GM18858 (cell line): ENCODE measurements around the gene FAM50A.

ENCODE experiments used
- ATAC-seq: cut with Tn5 transposase; IDR thresholded peaks from one replicate; pipeline ENCODE4 v1.9.1; 2021; ENCODE audit not compliant: unreplicated experiment

Gene FAM50A

DNA sequence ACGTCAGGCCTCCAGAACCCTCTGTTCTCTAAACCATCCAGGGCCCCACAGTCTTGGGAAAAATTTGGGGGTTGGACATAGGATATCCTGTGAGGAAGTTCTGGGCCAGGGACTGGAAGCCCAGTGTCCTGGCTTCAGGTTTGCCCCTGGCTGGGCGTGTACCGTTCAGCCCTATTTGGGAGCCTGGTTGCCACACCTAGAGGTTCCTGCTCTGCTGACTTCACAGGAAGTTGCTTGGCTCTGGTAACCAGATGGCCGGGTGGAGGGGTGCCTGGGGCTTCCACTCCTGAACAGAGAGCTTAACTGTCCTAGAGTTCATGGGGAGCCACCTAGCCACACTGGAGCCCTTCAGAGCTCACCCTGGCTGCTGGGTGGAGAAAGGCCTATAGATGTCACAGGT is 31.5 kb upstream of the FAM50A start:
- ATAC-seq = no peak

DNA sequence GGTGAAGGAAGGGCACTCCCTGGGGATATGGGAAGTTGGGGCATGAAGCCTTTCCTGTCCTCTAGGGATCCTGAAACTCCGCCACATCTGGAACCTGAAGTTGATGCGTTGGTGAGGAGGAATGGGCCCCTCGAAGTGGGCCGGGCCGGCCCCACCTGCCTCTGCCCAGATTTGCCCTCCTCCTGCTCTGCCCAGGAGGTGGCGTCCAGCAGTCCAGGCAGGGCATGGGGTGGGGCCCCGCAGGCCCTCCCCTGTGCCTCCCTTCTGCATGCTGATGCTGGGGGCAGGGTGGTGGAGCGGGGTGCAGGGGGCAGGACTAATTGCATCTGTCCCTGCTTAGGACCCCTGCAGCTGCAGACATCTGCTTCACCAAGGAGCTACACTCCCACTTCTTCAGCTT is 30.8 kb upstream of the FAM50A start:
- ATAC-seq = no peak

DNA sequence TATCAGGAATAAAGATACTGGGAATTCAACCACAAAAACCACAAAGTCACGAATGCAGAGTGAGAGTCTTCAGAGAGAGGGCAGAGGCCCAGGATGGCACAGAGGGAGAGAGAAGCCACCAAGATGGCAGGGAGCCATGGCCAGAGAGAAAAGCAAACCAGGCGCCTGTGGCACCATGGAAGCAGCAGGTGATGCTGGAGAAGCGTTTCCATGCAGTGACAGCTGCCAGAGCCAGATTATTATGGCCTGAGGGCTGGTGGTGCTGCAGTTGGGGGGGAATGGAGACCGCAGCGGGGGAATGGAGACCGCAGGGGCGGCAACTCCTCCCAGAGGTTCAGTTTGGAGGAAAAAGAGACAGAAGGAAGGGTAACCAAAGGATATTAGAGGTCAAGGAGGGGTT is 26.8 kb upstream of the FAM50A start:
- no peak for ATAC-seq

- ATAC-seq = no peak
Measured at GRCh38 chrX:154419189-154419588, 24.8 kb upstream of the FAM50A start.

DNA sequence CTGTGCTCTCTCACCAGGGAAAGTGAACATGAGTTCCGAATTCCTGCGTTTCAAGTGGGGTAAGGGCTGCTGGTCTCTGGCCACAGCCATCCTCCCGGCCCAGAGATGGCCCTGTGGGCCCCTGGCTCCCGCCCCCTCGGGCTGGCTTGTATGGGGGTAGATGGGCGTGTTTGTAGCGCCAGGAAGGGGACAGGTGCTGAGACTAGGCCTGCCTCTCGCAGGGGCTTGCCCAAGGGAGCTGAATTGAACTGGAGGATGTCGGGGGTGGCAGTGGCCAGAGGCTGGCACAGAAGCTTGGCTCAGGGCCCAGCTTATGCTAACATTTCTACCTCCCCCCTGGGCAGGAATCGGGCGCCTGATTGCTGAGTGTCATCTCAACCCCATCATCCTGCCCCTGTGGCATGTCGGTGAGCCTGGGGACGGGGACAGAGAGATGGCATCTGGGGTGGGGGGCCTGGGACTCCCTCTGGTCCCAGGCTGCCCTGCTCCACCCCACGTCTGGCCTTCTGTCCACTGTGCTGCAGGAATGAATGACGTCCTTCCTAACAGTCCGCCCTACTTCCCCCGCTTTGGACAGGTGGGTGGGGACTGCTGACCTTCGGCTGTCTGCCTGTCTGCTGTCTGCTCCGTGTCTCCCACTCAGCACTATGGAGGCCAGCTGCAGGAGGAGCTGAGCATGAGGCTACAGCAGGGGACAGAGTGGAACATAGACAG is 24.1 kb upstream of the FAM50A start:
- ATAC-seq = no peak

- no peak for ATAC-seq
Measured at GRCh38 chrX:154420402-154420756, 23.6 kb upstream of the FAM50A start.

- no peak for ATAC-seq
Measured at GRCh38 chrX:154426916-154427770, 16.8 kb upstream of the FAM50A start.

DNA sequence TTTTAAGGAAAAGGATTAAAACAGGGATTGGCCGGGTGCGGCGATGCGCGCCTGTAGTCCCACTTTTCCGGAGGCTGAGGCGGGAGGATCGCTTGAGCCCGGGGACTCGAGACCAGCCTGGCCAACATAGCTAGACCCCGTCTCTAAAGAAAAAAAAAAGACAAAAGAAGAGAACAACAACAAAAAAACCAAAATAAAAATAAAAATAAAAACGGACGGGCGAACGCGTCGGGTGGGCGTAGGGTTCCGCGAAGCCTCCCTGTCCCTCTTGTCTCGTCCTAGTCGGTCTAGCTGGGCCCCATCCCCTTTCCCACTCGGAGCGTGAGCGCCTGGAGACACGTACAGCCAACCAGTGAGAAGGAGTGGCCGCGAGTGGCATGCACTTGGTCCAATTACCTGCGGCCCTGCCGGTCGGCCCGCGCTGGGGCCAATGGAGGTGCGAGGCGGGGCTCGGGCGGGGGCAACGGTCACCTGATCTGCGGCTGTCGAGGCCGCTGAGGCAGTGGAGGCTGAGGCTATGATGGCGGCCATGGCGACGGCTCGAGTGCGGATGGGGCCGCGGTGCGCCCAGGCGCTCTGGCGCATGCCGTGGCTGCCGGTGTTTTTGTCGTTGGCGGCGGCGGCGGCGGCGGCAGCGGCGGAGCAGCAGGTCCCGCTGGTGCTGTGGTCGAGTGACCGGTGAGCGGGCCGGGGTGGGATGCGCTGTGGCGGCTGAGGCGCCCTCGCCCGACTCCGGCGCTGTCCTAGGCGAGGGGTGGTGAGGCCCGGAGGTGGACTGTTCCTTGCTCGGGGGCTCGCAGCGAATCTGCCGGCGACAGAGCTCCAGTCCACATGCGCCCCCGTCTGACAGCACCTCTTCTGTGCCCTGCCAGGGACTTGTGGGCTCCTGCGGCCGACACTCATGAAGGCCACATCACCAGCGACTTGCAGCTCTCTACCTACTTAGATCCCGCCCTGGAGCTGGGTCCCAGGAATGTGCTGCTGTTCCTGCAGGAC is 15.5 kb upstream of the FAM50A start, which contains the start of gene ATP6AP1:
ATP6AP1 (plus strand) TSS at position 502 of the 996 bp plus-strand sequence; CDS start at position 518, 16 bp downstream.
- peak; percentile 84 for ATAC-seq

DNA sequence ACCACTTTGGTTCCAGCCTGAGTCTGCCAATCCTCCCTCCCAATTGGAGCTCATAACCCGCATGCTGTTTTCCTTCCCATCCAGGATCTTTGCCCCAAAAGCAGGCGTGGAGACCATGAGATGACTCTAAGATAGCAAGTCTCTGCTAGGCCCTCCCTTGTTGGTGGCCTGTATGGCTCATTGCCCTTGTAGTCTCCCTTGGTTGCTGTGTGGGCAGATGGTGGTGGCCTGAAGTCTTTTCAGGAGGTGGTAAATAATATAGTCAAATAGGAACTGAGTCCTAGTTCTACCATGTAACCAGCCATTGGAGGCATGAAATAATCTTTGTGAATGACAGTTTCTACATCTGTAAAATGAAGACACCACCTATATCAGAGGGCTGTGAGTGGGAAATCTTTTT is 14.2 kb upstream of the FAM50A start:
- ATAC-seq = no peak

DNA sequence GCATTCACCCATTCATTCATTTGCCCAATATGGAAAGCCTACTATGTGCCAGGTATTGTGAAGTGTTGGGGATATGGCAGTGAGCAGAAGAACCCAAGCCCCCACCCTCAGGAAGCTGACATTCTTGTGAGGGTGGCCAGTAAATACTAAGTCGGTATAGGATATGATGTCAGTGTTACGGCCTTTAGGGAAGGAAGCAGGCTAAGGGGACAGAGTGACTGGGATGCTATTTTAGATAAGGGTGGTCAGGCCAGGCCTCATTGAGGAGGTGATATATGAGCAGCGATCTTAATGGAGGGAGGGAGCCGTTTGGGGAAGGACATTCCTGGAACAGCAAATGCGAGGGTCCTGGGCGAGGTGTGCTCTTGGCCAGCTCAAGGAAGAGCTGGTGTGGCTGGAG is 13.5 kb upstream of the FAM50A start:
- ATAC-seq = no peak

DNA sequence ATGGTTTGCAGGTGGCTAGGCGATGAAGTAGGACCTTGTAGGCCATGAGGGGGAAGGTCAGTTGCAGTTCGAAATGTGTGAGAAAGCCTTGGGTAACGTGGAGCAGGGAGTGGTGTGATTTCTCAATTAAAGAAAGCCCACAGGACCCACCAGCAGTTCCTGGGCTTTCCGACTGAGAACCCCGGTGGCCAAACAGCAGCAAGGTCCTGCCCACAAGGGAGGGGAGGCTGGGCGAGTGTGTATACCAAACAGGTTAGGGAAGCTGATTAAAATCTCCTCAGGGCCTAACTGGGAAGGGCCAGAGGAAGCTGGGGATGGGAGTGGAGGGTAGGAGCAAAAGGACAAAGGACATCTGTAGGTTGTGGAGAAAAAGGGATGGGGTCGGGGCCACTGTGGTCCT is 13.0 kb upstream of the FAM50A start:
- ATAC-seq = no peak

GRCh38 chrX:154431341-154431740 is 12.6 kb upstream of the FAM50A start:
- no peak for ATAC-seq

- ATAC-seq = no peak
Measured at GRCh38 chrX:154432210-154432609, 11.7 kb upstream of the FAM50A start.

DNA sequence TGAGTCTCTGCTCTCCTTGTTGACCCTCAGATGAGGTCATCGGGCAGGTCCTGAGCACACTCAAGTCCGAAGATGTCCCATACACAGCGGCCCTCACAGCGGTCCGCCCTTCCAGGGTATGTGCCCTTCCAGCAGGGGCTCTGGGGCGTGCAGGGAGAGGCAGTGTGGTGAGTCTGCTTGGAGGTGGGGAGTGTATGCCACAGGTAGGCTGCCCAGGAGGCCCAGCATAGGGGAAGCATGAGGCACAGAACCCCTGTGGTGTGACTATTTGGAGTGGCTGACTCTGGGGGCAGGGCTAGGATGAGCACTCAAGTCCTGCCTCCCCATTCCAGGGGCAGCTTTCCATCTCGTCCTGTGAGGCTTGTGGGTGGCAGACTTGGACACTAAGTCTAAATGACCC is 10.3 kb upstream of the FAM50A start:
- ATAC-seq = no peak

DNA sequence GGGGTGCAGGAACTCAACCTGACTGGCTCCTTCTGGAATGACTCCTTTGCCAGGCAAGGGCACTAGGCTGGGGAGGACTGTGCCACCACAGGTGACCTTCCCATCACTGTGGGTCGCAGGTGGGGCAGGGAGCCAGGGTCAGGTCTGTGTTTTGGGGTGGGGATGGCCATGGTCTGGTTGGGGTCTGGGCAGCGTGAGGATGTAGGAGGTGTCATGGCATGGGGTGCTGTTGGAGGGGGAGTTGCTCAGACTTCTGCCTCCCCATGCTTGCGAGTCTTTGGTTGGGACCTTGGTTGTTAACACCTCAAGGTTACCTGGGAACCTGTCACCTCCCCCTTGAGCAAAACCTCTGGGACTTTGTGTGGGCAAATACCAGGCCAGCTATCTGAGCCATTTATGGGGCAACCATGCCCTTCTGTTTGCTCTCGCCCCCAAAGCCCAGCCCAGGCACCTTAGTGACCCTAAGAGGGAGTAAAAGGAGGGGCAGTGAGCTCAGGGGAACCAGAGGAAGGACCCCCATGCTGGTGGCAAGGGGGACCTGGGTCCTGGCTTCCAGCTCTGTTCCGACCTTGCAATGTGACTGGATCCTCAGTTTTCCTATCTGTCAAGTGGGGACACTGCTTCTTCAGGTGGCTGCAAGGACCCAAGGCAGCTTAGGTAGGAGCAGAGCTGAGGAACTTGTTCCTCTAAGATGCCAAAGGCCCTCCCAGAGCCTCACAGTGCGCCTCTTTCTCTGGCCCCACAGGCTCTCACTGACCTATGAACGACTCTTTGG is 9.4 kb upstream of the FAM50A start:
- ATAC-seq = no peak

DNA sequence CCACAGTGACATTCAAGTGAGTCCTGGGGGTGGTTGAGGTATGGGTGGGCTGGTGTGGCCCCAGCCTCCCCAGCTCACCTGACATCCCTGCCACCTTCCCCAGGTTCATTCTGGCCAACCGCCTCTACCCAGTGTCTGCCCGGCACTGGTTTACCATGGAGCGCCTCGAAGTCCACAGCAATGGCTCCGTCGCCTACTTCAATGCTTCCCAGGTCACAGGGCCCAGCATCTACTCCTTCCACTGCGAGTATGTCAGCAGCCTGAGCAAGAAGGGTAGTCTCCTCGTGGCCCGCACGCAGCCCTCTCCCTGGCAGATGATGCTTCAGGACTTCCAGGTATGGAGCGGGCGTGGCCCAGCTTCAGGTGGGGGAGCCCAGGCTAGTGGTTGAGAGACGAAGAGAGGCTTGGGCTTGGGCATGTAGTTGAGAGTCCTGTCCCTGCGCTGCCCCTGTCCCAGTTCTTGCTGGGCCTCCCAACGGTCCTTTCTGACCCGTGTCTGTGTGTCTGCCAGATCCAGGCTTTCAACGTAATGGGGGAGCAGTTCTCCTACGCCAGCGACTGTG is 8.7 kb upstream of the FAM50A start:
- no peak for ATAC-seq

DNA sequence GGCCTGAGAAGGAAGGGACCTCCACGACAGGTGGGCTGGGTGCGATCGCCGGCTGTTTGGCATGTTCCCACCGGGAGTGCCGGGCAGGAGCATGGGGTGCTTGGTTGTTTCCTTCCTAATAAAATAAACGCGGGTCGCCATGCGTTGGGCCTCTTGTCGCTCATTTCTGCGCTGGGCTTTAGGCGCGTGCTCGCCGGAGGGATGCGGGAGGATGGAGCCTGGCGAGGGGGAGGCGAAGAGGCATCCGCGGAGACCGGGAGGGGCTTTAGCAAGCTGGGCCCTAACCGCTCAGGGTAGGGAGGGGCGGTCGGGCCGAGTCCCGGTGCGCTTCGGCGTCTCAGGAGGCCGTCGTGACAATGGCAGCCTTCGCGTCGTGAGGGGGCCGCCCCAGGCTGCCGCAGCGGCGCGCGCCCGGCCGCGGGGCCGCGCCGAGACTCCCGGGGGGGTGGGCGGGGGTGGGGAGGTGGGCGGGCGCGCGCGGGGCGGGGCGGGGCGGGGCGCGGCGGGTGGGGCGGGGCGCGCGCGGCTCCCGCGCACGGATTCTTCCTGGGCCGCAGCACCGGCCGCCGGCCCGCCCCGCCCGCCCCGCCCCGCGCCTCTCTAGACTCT is 7.5 kb upstream of the FAM50A start:
- no peak for ATAC-seq

- no peak for ATAC-seq
Measured at GRCh38 chrX:154436983-154437752, 6.8 kb upstream of the FAM50A start, which contains the start of gene GDI1. TSS of gene GDI1 (plus strand) at chrX:154437154. CDS start at chrX:154437255, 101 bp downstream.
